ENCODE data around the gene DDX4. TPM values are rescaled to one million over a fixed set of nuclear protein-coding genes. Genes with fewer than 3 reads are reported as not detected.
"Not testable (repeated sequence)": the region's sequence is repeated elsewhere in the genome, so short reads cannot be mapped to it uniquely, and the experiment has no call there.

Gene DDX4
- total and polyA plus RNA-seq, 3 experiments from 2014 or later = not detected

DNA sequence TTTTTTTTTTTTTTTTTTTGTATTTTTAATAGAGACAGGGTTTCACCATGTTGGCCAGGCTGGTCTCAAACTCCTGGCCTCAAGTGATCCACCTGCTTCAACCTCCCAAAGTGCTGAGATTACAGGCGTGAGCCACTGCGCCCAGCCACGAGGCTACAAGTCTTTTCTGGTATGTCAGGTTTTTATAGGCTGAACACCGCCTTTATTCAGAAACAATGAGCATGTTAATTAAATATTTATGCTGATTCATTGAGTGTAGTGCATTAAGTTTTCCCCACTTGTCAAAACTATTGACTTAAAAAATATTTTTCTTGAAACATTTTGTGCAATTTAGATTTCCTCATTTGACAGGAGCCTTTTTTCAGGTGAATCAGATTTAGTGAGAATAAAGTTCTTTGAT, 78.1 kb downstream of the DDX4 start:
- H3K27me3 ChIP-seq (ENCODE audit: insufficient read depth, low read length, poor library complexity, severe bottlenecking); CTCF ChIA-PET: not testable (repeated sequence)

DNA sequence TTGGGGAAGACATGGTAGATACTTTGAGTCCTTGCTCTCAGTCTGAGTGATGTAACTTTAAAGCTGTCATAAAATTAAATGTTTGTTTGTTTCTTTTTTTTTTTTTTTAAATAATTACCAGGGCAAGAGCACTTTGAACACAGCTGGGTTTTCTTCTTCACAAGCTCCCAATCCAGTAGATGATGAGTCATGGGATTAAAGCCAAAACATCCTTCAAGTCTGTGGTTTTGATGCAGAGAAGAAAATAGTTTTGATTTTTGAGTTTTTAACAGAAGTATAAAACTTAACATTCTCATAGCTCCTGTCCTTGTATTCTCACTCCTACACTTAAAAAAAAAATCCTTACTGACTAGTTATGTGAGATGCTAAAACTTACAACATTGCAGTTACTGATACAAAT, 78.5 kb downstream of the DDX4 start:
- H3K4me1 ChIP-seq (ENCODE audit: insufficient read depth, low read length) = no peaks in the 10 kb centered on the region
- Mint-ChIP-seq H3K27me3 (peaks cover 11 to 39% of the 10 kb centered on the region in 2 donors), H3K27ac (no peak overlapping the region), H3K4me1 (peaks cover under 1 to 2% (median 2%) of the 10 kb centered on the region in 3 donors), H3K4me3 (no peak overlapping the region), H3K36me3 (no peaks in the 10 kb centered on the region), H3K9me3 (no peaks in the 10 kb centered on the region)
- ChIA-PET POLR2A (no interaction called here), CTCF (no interaction called here)
- no peak for DNase-seq
- peaks cover 5% of the 10 kb centered on the region for H3K27me3 ChIP-seq (ENCODE audit: insufficient read depth, low read length, poor library complexity, severe bottlenecking)
- no peak overlapping the region for H3K27ac ChIP-seq (ENCODE audit: low read depth, low read length)
- no peaks in the 10 kb centered on the region for H3K36me3 ChIP-seq (ENCODE audit: insufficient read depth, low read length)
- H3K9me3 ChIP-seq (ENCODE audit: low read length) = no peaks in the 10 kb centered on the region
- no peak overlapping the region for H3K4me3 ChIP-seq (ENCODE audit: low read length)

More for the DNA sequence above, 78.1 kb downstream of the DDX4 start:
- DNase-seq; H3K9me3 ChIP-seq (ENCODE audit: low read length); H3K4me1 Mint-ChIP-seq; H3K36me3 ChIP-seq (ENCODE audit: insufficient read depth, low read length); H3K4me3 ChIP-seq (ENCODE audit: low read length); POLR2A ChIA-PET; H3K27ac Mint-ChIP-seq; H3K27ac ChIP-seq (ENCODE audit: low read depth, low read length); H3K36me3 Mint-ChIP-seq; H3K9me3 Mint-ChIP-seq; H3K4me1 ChIP-seq (ENCODE audit: insufficient read depth, low read length); H3K4me3 Mint-ChIP-seq: not testable (repeated sequence)
- peaks cover 7 to 35% of the 10 kb centered on the region in 2 donors for H3K27me3 Mint-ChIP-seq

DNA sequence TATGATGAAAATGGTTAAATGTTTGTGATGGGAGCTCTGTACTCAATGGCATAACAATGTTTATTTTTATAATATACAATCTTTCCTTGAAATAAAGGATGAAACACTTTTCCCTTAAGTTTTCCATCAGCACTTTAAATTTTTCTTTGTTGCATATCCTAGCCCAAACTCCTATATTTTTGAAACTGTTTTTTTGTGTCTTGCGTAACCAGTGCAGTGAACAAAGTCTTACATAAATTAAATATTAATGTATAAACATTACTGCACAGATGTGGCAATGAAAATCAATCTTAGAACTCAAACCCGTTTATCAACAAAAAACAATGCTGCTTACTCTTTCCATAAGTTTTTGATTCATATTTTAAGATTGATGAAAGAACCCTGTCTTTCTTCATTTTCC, 79.2 kb downstream of the DDX4 start:
- H3K27me3 ChIP-seq (ENCODE audit: insufficient read depth, low read length, poor library complexity, severe bottlenecking) = peaks cover 8% of the 10 kb centered on the region
- DNase-seq = no peak
- H3K4me3 ChIP-seq (ENCODE audit: low read length) = no peak overlapping the region
- no peaks in the 10 kb centered on the region for H3K36me3 Mint-ChIP-seq
- H3K27ac ChIP-seq (ENCODE audit: low read depth, low read length) = no peak overlapping the region
- H3K9me3 Mint-ChIP-seq = no peaks in the 10 kb centered on the region
- no peak overlapping the region for H3K27ac Mint-ChIP-seq
- peaks cover 4 to 5% (median 5%) of the 10 kb centered on the region in 3 donors for H3K4me1 Mint-ChIP-seq
- H3K36me3 ChIP-seq (ENCODE audit: insufficient read depth, low read length) = no peaks in the 10 kb centered on the region
- POLR2A ChIA-PET = no interaction called here
- CTCF ChIA-PET = no interaction called here
- H3K4me1 ChIP-seq (ENCODE audit: insufficient read depth, low read length) = no peaks in the 10 kb centered on the region
- H3K9me3 ChIP-seq (ENCODE audit: low read length) = no peaks in the 10 kb centered on the region
- H3K4me3 Mint-ChIP-seq = no peak overlapping the region
- peaks cover 13 to 44% of the 10 kb centered on the region in 2 donors for H3K27me3 Mint-ChIP-seq

DNA sequence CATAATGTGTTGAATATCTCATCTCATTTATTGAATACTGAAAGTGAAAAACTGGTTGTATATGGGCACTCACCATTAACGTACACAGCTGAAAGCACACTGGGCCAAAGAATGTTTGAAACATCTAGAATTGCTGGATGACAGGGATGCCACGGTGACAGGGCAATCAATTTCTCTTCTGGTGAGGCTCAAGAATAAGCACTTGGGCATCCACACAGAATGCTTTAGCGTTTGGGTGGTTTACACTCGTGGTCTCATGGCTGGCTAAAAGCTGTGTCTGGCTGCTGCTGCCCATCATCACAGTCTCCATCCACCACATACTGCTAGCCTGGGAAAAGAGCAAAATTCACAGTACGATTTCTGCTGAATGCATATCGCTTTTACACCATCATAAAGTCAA, 82.6 kb downstream of the DDX4 start:
- Histone ChIP-seq H3K27ac (ENCODE audit: low read depth, low read length) (no peak overlapping the region), H3K27me3 (ENCODE audit: insufficient read depth, low read length, poor library complexity, severe bottlenecking) (peaks cover 11% of the 10 kb centered on the region), H3K9me3 (ENCODE audit: low read length) (no peaks in the 10 kb centered on the region), H3K4me1 (ENCODE audit: insufficient read depth, low read length) (no peaks in the 10 kb centered on the region), H3K4me3 (ENCODE audit: low read length) (no peak overlapping the region), H3K36me3 (ENCODE audit: insufficient read depth, low read length) (no peaks in the 10 kb centered on the region)
- H3K4me1 Mint-ChIP-seq = peaks cover 5 to 9% (median 9%) of the 10 kb centered on the region in 3 donors
- H3K36me3 Mint-ChIP-seq = no peaks in the 10 kb centered on the region
- no peak overlapping the region for H3K4me3 Mint-ChIP-seq
- no peak overlapping the region for H3K27ac Mint-ChIP-seq
- no peak for DNase-seq
- CTCF ChIA-PET = no interaction called here
- H3K27me3 Mint-ChIP-seq = peaks cover 32 to 68% of the 10 kb centered on the region in 2 donors
- POLR2A ChIA-PET = no interaction called here
- H3K9me3 Mint-ChIP-seq = no peaks in the 10 kb centered on the region

DNA sequence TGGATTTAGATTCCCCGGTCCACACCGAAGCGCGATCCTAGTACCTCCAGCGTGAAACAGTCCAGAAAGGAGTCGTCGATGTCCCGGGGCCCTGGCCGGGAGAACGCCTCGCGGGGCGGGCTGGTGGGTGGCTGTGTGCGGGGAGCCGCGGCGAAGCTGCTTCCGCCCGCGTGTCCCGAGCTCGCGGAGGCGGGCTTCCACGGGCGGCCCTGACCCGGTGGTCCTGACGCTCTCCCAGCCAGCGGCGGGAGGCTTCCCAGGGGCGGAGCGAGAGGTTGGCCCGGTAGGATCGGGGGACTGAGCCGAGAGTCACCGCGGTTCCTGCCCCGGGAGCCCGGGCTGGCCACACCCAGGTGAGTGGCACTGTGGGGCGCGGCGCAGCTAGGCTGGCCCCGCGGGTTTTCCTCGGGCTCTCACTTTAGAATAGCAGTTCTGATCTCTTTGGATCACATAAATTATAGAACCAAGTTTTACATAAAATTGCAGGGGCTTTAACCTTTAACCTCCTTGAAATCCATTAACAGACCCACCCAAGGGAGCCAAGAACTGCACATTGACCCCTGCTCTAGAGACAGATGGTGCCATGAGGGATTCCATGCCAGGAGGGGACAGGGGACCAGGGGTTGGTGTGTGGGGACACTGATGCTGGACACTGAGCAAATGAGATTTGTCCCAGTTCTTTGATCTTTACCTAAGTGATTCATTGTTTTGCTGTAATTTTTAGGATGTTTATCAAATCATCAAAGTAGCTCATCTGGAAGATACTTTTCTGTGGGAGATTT, 84.1 kb downstream of the DDX4 start:
- H3K4me1 Mint-ChIP-seq = peaks cover 5 to 9% (median 9%) of the 10 kb centered on the region in 3 donors
- ChIA-PET POLR2A (no interaction called here), CTCF (no interaction called here)
- no peaks in the 10 kb centered on the region for H3K4me1 ChIP-seq (ENCODE audit: insufficient read depth, low read length)
- no peaks in the 10 kb centered on the region for H3K36me3 ChIP-seq (ENCODE audit: insufficient read depth, low read length)
- DNase-seq = peak in 1 of 5 donors; percentile 2
- H3K27me3 Mint-ChIP-seq = peaks cover 30 to 75% of the 10 kb centered on the region in 2 donors
- H3K4me3 ChIP-seq (ENCODE audit: low read length) = no peak overlapping the region
- H3K27me3 ChIP-seq (ENCODE audit: insufficient read depth, low read length, poor library complexity, severe bottlenecking) = peaks cover 11% of the 10 kb centered on the region
- no peaks in the 10 kb centered on the region for H3K9me3 ChIP-seq (ENCODE audit: low read length)
- no peak overlapping the region for H3K27ac Mint-ChIP-seq
- no peaks in the 10 kb centered on the region for H3K9me3 Mint-ChIP-seq
- H3K36me3 Mint-ChIP-seq = no peaks in the 10 kb centered on the region
- peak overlapping the region in 5 of 7 donors; percentile 2 to 70 (median 27) for H3K4me3 Mint-ChIP-seq
- H3K27ac ChIP-seq (ENCODE audit: low read depth, low read length) = no peak overlapping the region

DNA sequence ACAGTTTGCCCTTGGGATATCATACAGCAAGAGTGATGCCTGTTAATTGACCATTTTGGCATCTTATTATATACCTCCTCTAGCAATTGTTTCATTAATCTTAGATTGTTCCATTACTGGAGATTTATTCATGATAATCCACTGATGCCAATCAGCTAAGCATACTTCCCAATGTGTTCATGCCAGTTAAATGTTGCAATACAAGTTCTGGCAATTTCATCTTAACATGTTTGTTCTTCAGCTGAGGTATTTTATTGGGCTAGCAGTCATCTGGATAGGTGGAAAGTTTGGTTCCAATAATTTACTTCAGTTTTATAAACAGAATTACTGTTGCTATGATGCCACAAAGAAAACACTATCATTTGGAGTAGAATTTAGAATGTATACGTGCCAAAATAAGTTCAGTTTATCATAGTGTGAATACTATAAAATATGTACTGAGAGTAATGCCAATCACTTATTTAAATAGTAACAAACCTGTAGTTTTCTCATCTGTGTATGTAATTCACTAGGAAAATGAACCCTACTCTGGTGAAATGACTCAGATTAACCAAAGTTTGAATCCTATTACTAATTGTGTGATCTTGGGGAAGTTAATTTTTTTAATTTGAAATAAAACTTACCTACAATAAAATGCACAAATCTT, 85.4 kb downstream of the DDX4 start:
- Mint-ChIP-seq H3K27me3 (peaks cover 30 to 73% of the 10 kb centered on the region in 2 donors), H3K4me3 (no peak overlapping the region), H3K9me3 (no peaks in the 10 kb centered on the region), H3K27ac (no peak overlapping the region), H3K4me1 (peaks cover 5 to 9% (median 9%) of the 10 kb centered on the region in 3 donors), H3K36me3 (no peaks in the 10 kb centered on the region)
- ChIA-PET CTCF (no interaction called here), POLR2A (no interaction called here)
- Histone ChIP-seq H3K4me3 (ENCODE audit: low read length) (no peak overlapping the region), H3K9me3 (ENCODE audit: low read length) (no peaks in the 10 kb centered on the region), H3K27me3 (ENCODE audit: insufficient read depth, low read length, poor library complexity, severe bottlenecking) (peaks cover 11% of the 10 kb centered on the region), H3K36me3 (ENCODE audit: insufficient read depth, low read length) (no peaks in the 10 kb centered on the region), H3K4me1 (ENCODE audit: insufficient read depth, low read length) (no peaks in the 10 kb centered on the region), H3K27ac (ENCODE audit: low read depth, low read length) (no peak overlapping the region)
- no peak for DNase-seq

DNA sequence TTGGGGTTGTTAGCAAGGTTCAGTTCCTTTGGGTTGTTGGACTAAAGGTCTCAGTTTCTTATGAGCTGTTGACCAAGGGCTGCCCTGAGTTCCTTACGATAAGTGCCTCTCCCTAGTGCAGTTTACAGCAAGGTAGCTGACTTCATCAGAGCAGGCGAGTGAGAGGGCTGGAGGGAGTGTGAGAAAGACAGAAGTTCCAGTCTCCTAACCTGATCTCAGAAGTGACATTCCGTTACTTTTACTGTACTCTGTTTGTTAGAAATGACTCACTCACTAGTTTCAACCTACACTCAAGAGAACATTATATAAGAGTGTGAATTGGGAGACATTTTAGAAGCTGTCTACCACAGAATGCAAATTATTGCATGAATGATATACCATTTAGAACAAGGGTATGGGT, 92.1 kb downstream of the DDX4 start:
- CTCF ChIA-PET = no interaction called here

DNA sequence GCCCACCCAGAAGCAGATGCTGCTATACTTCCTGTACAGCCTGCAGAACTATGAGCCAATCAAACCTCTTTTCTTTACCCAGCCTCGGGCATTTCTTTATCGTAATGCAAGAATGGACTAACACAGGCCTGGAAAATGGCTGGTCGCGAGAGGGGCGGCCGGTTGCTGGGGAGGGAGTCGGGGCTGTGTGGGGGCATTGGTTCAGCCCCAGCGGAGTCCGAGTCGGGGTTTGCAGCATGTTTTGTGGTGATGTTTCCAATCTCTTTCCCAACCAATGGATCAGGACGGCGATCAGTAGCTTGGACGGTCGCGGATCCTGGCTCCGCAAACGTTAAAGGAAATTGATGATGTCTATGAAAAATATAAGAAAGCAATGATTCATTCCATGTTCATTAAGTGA, 94.6 kb downstream of the DDX4 start:
- peaks cover 0 to 2% (median 0%) of the 10 kb centered on the region in 3 donors for H3K36me3 Mint-ChIP-seq
- Histone ChIP-seq H3K27ac (ENCODE audit: low read depth, low read length) (no peak overlapping the region), H3K9me3 (ENCODE audit: low read length) (no peaks in the 10 kb centered on the region), H3K4me1 (ENCODE audit: insufficient read depth, low read length) (no peaks in the 10 kb centered on the region), H3K4me3 (ENCODE audit: low read length) (no peak overlapping the region), H3K36me3 (ENCODE audit: insufficient read depth, low read length) (no peaks in the 10 kb centered on the region), H3K27me3 (ENCODE audit: insufficient read depth, low read length, poor library complexity, severe bottlenecking) (no peaks in the 10 kb centered on the region)
- no peak for DNase-seq
- ChIA-PET POLR2A (no interaction called here), CTCF (no interaction called here)
- no peak overlapping the region for H3K27ac Mint-ChIP-seq
- H3K4me1 Mint-ChIP-seq = no peaks in the 10 kb centered on the region
- H3K27me3 Mint-ChIP-seq = peaks cover 0 to 4% of the 10 kb centered on the region in 2 donors
- no peak overlapping the region for H3K4me3 Mint-ChIP-seq
- no peaks in the 10 kb centered on the region for H3K9me3 Mint-ChIP-seq

More for the DNA sequence above, 92.1 kb downstream of the DDX4 start:
- Histone ChIP-seq H3K27ac (ENCODE audit: low read depth, low read length) (no peak overlapping the region), H3K36me3 (ENCODE audit: insufficient read depth, low read length) (no peaks in the 10 kb centered on the region), H3K27me3 (ENCODE audit: insufficient read depth, low read length, poor library complexity, severe bottlenecking) (no peaks in the 10 kb centered on the region), H3K4me1 (ENCODE audit: insufficient read depth, low read length) (no peaks in the 10 kb centered on the region), H3K4me3 (ENCODE audit: low read length) (no peak overlapping the region), H3K9me3 (ENCODE audit: low read length) (no peaks in the 10 kb centered on the region)
- Mint-ChIP-seq H3K36me3 (peaks cover 0 to 2% (median 0%) of the 10 kb centered on the region in 3 donors), H3K4me1 (no peaks in the 10 kb centered on the region), H3K27me3 (peaks cover 6 to 17% of the 10 kb centered on the region in 2 donors), H3K9me3 (no peaks in the 10 kb centered on the region), H3K4me3 (no peak overlapping the region), H3K27ac (no peak overlapping the region)
- POLR2A ChIA-PET = no interaction called here
- DNase-seq = no peak

All from CD8-positive, alpha-beta memory T cell (primary cell).